GM12874 (cell line): ENCODE data around the gene S100A12.

ENCODE experiments used
- CTCF ChIP-seq: IDR thresholded peaks from 2 replicates; pipeline ENCODE4 v1.5.1; 2011; ENCODE audit warnings: low read depth, mild to moderate bottlenecking, control low read depth, low read length, moderate library complexity; ENCODE audit not compliant: insufficient read depth

S100A12 gene

GRCh38 chr1:153366261-153366660, 9.2 kb downstream of the S100A12 start:
- no peak for TF ChIP-seq CTCF

GRCh38 chr1:153365696-153366095, 9.7 kb downstream of the S100A12 start:
- TF ChIP-seq CTCF, result no peak

GRCh38 chr1:153364766-153365666, 10.4 kb downstream of the S100A12 start:
- no peak for TF ChIP-seq CTCF

GRCh38 chr1:153364156-153364555, 11.3 kb downstream of the S100A12 start:
- TF ChIP-seq CTCF, result no peak

GRCh38 chr1:153363641-153364040, 11.8 kb downstream of the S100A12 start:
- no peak for TF ChIP-seq CTCF

GRCh38 chr1:153362187-153362775, 13.1 kb downstream of the S100A12 start:
- TF ChIP-seq CTCF, result no peak

- no peak for TF ChIP-seq CTCF
These were observed 13.8 kb downstream of the S100A12 start for GRCh38 chr1:153361480-153362109.
